Endothelial cell of umbilical vein (primary cell): ENCODE data around the gene CECR2. TPM values are rescaled to one million over a fixed set of nuclear protein-coding genes. Genes with fewer than 3 reads are reported as not detected.

Experiments
- BruUV-seq: library from RNA; stranded (reverse); fragments of 400-500 nt; replicated peaks from 2 replicates; lab custom pipeline; 2021; lab: Mats Ljungman, UMichigan
- CTCF ChIA-PET: fragments of 300-600, 350-600 bp; sonication (Branson Sonifier 250); formaldehyde crosslinking; loops from one replicate; lab custom pipeline; 2021; ENCODE audit warnings: antibody characterized with exemption, inconsistent platforms; lab: Charles Lee
- POLR2A ChIA-PET: fragments of 300-600, 350-600 bp; sonication (Branson Sonifier 250); formaldehyde crosslinking; loops from one replicate; lab custom pipeline; 2021; ENCODE audit warnings: antibody characterized with exemption, inconsistent platforms; lab: Charles Lee
- DNase-seq: peaks from one replicate; pipeline ENCODE4 v3.0.0-alpha.2; 2011; ENCODE audit warnings: low read depth, low spot score
- FAIRE-seq: peaks from 2 replicates; lab custom pipeline; 2011; peaks lifted over from hg19 to GRCh38; lab: Jason Lieb, UNC
- H2AFZ ChIP-seq: 2 replicates; pipeline ENCODE4 v1.6.0; 2012; ENCODE audit warnings: low read depth, low read length, control low read depth, inconsistent platforms
- H3K27ac ChIP-seq: 2 replicates; pipeline ENCODE4 v1.5.1; 2011; ENCODE audit warnings: low read depth, mild to moderate bottlenecking, control low read depth, low read length, moderate library complexity; ENCODE audit not compliant: insufficient read depth
- H3K27me3 ChIP-seq, 2 experiments: 2 replicates each; pipeline versions ENCODE4 v1.6.0 to v1.6.1; 2011; ENCODE audit warnings: low read length in 2 of 2, mixed read lengths in 1 of 2; ENCODE audit not compliant: control insufficient read depth in 2 of 2, insufficient read depth in 2 of 2
- H3K36me3 ChIP-seq, 2 experiments: 2 replicates in 1 of 2; 3 replicates in 1 of 2; pipeline ENCODE4 v1.5.1; 2011; ENCODE audit warnings: low read length in 2 of 2, mild to moderate bottlenecking in 1 of 2, moderate library complexity in 1 of 2; ENCODE audit not compliant: control insufficient read depth in 2 of 2, insufficient read depth in 2 of 2; ENCODE audit errors: extremely low read depth in 1 of 2
- H3K4me1 ChIP-seq: 3 replicates; pipeline ENCODE4 v1.5.1; 2011; ENCODE audit warnings: mild to moderate bottlenecking, low read length; ENCODE audit not compliant: control insufficient read depth, insufficient read depth; ENCODE audit errors: extremely low read depth
- H3K4me2 ChIP-seq: 2 replicates; pipeline ENCODE4 v1.6.1; 2011; ENCODE audit warnings: low read length, control low read depth, mixed read lengths; ENCODE audit not compliant: insufficient read depth
- H3K4me3 ChIP-seq, 3 experiments: fragments of 200-600 bp in 1 of 3; sonication (generic), shearing (Covaris generic) in 1 of 3; replicated peaks in 1 of 3; 2 replicates each; pipeline ENCODE4 v1.5.1; 2011 to 2016; ENCODE audit warnings: control low read depth in 3 of 3, low read length in 3 of 3, mild to moderate bottlenecking in 2 of 3, inconsistent platforms in 1 of 3, low read depth in 1 of 3, moderate library complexity in 1 of 3; ENCODE audit not compliant: insufficient read depth in 1 of 3
- H3K79me2 ChIP-seq: 2 replicates; pipeline ENCODE4 v1.6.0; 2012; ENCODE audit warnings: low read length, inconsistent platforms; ENCODE audit not compliant: control insufficient read depth, insufficient read depth
- H3K9ac ChIP-seq: replicated peaks from 2 replicates; pipeline ENCODE3; 2011; ENCODE audit warnings: low read length, control low read depth; ENCODE audit not compliant: insufficient read depth; ENCODE audit errors: extremely low read depth
- H3K9me1 ChIP-seq: replicated peaks from 3 replicates; pipeline ENCODE4 v1.6.0; 2011; ENCODE audit warnings: mild to moderate bottlenecking, low read length; ENCODE audit not compliant: control insufficient read depth, insufficient read depth; ENCODE audit errors: extremely low read depth
- H3K9me3 ChIP-seq: replicated peaks from 2 replicates; pipeline ENCODE4 v1.5.1; 2012; ENCODE audit warnings: low read length, inconsistent platforms; ENCODE audit not compliant: control insufficient read depth, insufficient read depth
- H4K20me1 ChIP-seq: replicated peaks from 2 replicates; pipeline ENCODE3; 2011; ENCODE audit warnings: mild to moderate bottlenecking, low read length; ENCODE audit not compliant: control insufficient read depth, insufficient read depth; ENCODE audit errors: extremely low read depth
- EZH2 ChIP-seq: IDR thresholded peaks from 2 replicates; pipeline ENCODE4 v1.6.1; 2012; ENCODE audit warnings: borderline replicate concordance, low read depth, mild to moderate bottlenecking, moderate library complexity, low read length, inconsistent platforms; ENCODE audit not compliant: severe bottlenecking
- FOS ChIP-seq: IDR thresholded peaks from 2 replicates; pipeline ENCODE4 v1.6.1; 2011; ENCODE audit warnings: mild to moderate bottlenecking, low read length, moderate library complexity, borderline replicate concordance; ENCODE audit not compliant: insufficient read depth
- GATA2 ChIP-seq: IDR thresholded peaks from 2 replicates; pipeline ENCODE4 v1.7.0; 2011; ENCODE audit warnings: low read depth, mild to moderate bottlenecking, moderate library complexity, mixed read lengths, low read length; ENCODE audit not compliant: insufficient read length, insufficient read depth
- JUN ChIP-seq: IDR thresholded peaks from 2 replicates; pipeline ENCODE4 v1.6.1; 2011; ENCODE audit warnings: borderline replicate concordance, low read depth; ENCODE audit not compliant: insufficient read length, insufficient read depth
- MAX ChIP-seq: IDR thresholded peaks from 2 replicates; pipeline ENCODE4 v1.6.1; 2011; ENCODE audit not compliant: insufficient read depth, insufficient read length
- dilution Hi-C: fragments of 300-500 bp; cut with MboI; formaldehyde crosslinking; loops from one replicate; pipeline ENCODE4 v1.15.0; 2019; ENCODE audit warnings: low sequenced_read_pairs; ENCODE audit not compliant: extremely low pct_ligation_motif_present
- intact Hi-C: fragments of 100-400 bp; cut with micrococcal nuclease; formaldehyde crosslinking; loops from one replicate; pipeline ENCODE4 v1.10.0; 2022
- polyA plus RNA-seq, 4 experiments: library from polyadenylated mRNA; depleted of rRNA in 3 of 4; stranded (reverse) in 3 of 4; unstranded in 1 of 4; fragments of >200 nt; gene quantifications; 2 replicates each; pipeline versions ENCODE4 v1.2.1 to v1.2.3, GENCODE V29; 2011 to 2012; ENCODE audit warnings: missing spikeins in 1 of 4
- total RNA-seq: library from RNA; stranded (reverse); gene quantifications from 2 replicates; pipeline ENCODE4 v1.2.3, GENCODE V29; 2021
- TF ChIP-seq, protein P1 (sequence below), 2 donors: IDR thresholded peaks; 1 replicate in 1 of 2; 2 replicates in 1 of 2; pipeline ENCODE4 v1.5.1; 2011; ENCODE audit warnings: low read length in 2 of 2, mild to moderate bottlenecking in 2 of 2, moderate library complexity in 2 of 2, control low read depth in 1 of 2, inconsistent platforms in 1 of 2, low read depth in 1 of 2; ENCODE audit not compliant: insufficient read depth in 1 of 2; ENCODE audit errors: extremely low read depth in 1 of 2

The CECR2 gene
- total and polyA plus RNA-seq, 2 donors (not counting 3 experiments of a cell fraction or from before 2014, with no cell fraction given) = 0.01 TPM; not detected in 1

DNA sequence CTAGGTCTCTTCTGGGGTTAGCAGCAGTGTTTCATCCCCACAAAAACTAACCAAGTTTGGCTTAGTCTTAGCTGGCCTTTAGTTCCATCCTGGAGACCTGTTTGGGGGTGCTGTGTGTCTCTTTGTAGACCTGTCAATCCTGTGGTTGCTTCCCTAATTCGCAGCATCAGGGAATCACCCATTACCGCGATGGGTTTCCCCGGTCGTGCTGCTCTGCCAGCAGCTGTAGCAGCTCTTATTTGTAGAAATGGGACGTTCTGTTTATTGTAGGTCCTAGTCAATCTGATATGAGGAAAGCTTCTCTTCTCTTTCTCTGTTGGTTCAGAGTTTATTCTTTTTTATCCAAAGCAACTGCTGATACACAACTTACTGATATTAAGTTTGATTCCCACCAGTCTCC lies 91.6 kb downstream of the CECR2 start:
- no peak overlapping the region for H3K4me3 ChIP-seq
- ChIA-PET CTCF (no interaction called here), POLR2A (no interaction called here)
- no peak overlapping the region for H3K9ac ChIP-seq
- no peaks in the 10 kb centered on the region for H4K20me1 ChIP-seq
- H2AFZ ChIP-seq = no peak overlapping the region
- dilution Hi-C loops = no loop called here
- BruUV-seq = no TSS peak
- H3K79me2 ChIP-seq = no peaks in the 10 kb centered on the region
- intact Hi-C loops = no loop called here
- H3K36me3 ChIP-seq = no peaks in the 10 kb centered on the region
- H3K9me3 ChIP-seq = no peaks in the 10 kb centered on the region
- DNase-seq = no peak
- no peaks in the 10 kb centered on the region for H3K4me1 ChIP-seq
- no peak overlapping the region for H3K27ac ChIP-seq
- TF ChIP-seq GATA2 (no peak), MAX (no peak), JUN (no peak), EZH2 (no peak), FOS (no peak)
- TF ChIP-seq, protein P1, sequence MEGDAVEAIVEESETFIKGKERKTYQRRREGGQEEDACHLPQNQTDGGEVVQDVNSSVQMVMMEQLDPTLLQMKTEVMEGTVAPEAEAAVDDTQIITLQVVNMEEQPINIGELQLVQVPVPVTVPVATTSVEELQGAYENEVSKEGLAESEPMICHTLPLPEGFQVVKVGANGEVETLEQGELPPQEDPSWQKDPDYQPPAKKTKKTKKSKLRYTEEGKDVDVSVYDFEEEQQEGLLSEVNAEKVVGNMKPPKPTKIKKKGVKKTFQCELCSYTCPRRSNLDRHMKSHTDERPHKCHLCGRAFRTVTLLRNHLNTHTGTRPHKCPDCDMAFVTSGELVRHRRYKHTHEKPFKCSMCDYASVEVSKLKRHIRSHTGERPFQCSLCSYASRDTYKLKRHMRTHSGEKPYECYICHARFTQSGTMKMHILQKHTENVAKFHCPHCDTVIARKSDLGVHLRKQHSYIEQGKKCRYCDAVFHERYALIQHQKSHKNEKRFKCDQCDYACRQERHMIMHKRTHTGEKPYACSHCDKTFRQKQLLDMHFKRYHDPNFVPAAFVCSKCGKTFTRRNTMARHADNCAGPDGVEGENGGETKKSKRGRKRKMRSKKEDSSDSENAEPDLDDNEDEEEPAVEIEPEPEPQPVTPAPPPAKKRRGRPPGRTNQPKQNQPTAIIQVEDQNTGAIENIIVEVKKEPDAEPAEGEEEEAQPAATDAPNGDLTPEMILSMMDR (IDR thresholded peaks at IDR 0.05; ENCODE audit: extremely low read depth in 1 of 2, insufficient read depth in 1 of 2, low read depth in 1 of 2, low read length in 2 of 2) = no peak
- H3K4me2 ChIP-seq = no peak overlapping the region
- no peak for FAIRE-seq
- no peaks in the 10 kb centered on the region for H3K27me3 ChIP-seq
- H3K9me1 ChIP-seq = no peaks in the 10 kb centered on the region
